K562 (cell line): ENCODE measurements around the gene PRDX6. TPM values are rescaled to one million over a fixed set of nuclear protein-coding genes. Genes with fewer than 3 reads are reported as not detected.

Experiments used
- BDP1 ChIP-seq: IDR thresholded peaks from 3 replicates; pipeline ENCODE4 v1.6.1; 2011; ENCODE audit not compliant: insufficient read length, insufficient read depth
- CBX1 ChIP-seq: sonication (generic); IDR thresholded peaks from 2 replicates; pipeline ENCODE4 v1.6.1; 2016; ENCODE audit warnings: antibody characterized with exemption, low read depth, mild to moderate bottlenecking
- CEBPB ChIP-seq: fragments of 450-650 bp; IDR thresholded peaks from 2 replicates; pipeline ENCODE4 v1.6.1; 2016; ENCODE audit warnings: missing genetic modification characterization, missing compliant biosample characterization
- CEBPZ ChIP-seq: fragments of 150-350 bp; IDR thresholded peaks from 2 replicates; pipeline ENCODE4 v1.6.1; 2014; ENCODE audit warnings: low read depth, mild to moderate bottlenecking, low read length, borderline replicate concordance
- CHAMP1 ChIP-seq: fragments of 450-650 bp; IDR thresholded peaks from 2 replicates; pipeline ENCODE4 v1.6.1; 2016; ENCODE audit warnings: mild to moderate bottlenecking
- DPF2 ChIP-seq: fragments of 450-650 bp; IDR thresholded peaks from 2 replicates; pipeline ENCODE4 v1.6.1; 2016
- ETS2 ChIP-seq: IDR thresholded peaks from 2 replicates; pipeline ENCODE4 v1.6.1; 2016; ENCODE audit warnings: borderline replicate concordance, missing genetic modification characterization, mild to moderate bottlenecking, moderate library complexity, missing compliant biosample characterization; ENCODE audit not compliant: poor library complexity, severe bottlenecking
- HDAC8 ChIP-seq: fragments of 450-650 bp; IDR thresholded peaks from 2 replicates; pipeline ENCODE4 v1.6.1; 2016; ENCODE audit warnings: mild to moderate bottlenecking, missing genetic modification characterization, moderate library complexity, missing compliant biosample characterization
- IRF9 ChIP-seq: fragments of 450-650 bp; IDR thresholded peaks from 2 replicates; pipeline ENCODE4 v1.6.1; 2016; ENCODE audit warnings: missing biosample characterization, missing genetic modification characterization
- NUFIP1 ChIP-seq: fragments of 450-650 bp; IDR thresholded peaks from 2 replicates; pipeline ENCODE4 v1.6.1; 2018; ENCODE audit not compliant: partially characterized antibody
- OTX1 ChIP-seq: fragments of 450-650 bp; formaldehyde crosslinking; IDR thresholded peaks from 2 replicates; pipeline ENCODE4 v1.4.0; 2022; ENCODE audit warnings: mild to moderate bottlenecking
- PREB ChIP-seq: sonication (generic); formaldehyde crosslinking; IDR thresholded peaks from 2 replicates; pipeline ENCODE4 v1.8.1; 2023; ENCODE audit warnings: mild to moderate bottlenecking, missing genetic modification reagents
- SAFB ChIP-seq: fragments of 200-400 bp; formaldehyde crosslinking; IDR thresholded peaks from 2 replicates; pipeline ENCODE4 v1.6.1; 2017; ENCODE audit warnings: low read depth, low read length, borderline replicate concordance
- THRB ChIP-seq: fragments of 450-650 bp; formaldehyde crosslinking; conservative IDR thresholded peaks from 2 replicates; pipeline ENCODE4 v1.4.0; 2022; ENCODE audit warnings: mild to moderate bottlenecking, missing genetic modification characterization
- TRIM28 ChIP-seq: fragments of 450-650 bp; IDR thresholded peaks from 2 replicates; pipeline ENCODE4 v1.6.1; 2017
- polyA plus RNA-seq, 8 experiments: library from polyadenylated mRNA; depleted of rRNA in 4 of 8; stranded (reverse) in 5 of 8; unstranded in 3 of 8; fragments of >200 nt; fragmentation: Nextera tagmentation in 2 of 8; fragmentation: Illumina TruSeq in 1 of 8; extraction: Ambion mirVana in 2 of 8; extraction: Trizol in 1 of 8; gene quantifications; 2 replicates each; pipeline versions ENCODE4 v1.2.1 to v1.2.3, GENCODE V29; 2011 to 2014; ENCODE audit warnings: inconsistent platforms in 1 of 8, missing spikeins in 1 of 8
- total RNA-seq, 7 experiments: library from RNA; depleted of rRNA in 6 of 7; stranded (reverse); fragments of >200 nt in 6 of 7; fragmentation: Illumina TruSeq in 2 of 7; extraction: Trizol in 2 of 7; gene quantifications; 2 replicates each; pipeline versions ENCODE4 v1.2.1 to v1.2.3, GENCODE V29; 2011 to 2021; ENCODE audit warnings: low replicate concordance in 1 of 7
- TF ChIP-seq, protein P1 (sequence below): sonication (generic); formaldehyde crosslinking; IDR thresholded peaks from 2 replicates; pipeline ENCODE4 v1.8.0; 2022; ENCODE audit warnings: mild to moderate bottlenecking, low read depth, missing genetic modification reagents
- TF ChIP-seq, protein P2 (sequence below), 2 experiments: fragments of 450-650 bp in 1 of 2; sonication (generic) in 1 of 2; formaldehyde crosslinking in 1 of 2; IDR thresholded peaks in 1 of 2; conservative IDR thresholded peaks in 1 of 2; 2 replicates each; pipeline versions ENCODE4 v1.6.1 to v1.8.1; 2016 to 2023; ENCODE audit warnings: mild to moderate bottlenecking in 2 of 2, moderate library complexity in 2 of 2, inconsistent platforms in 1 of 2, missing genetic modification reagents in 1 of 2

PRDX6 gene
- total and polyA plus RNA-seq, 9 of the 15 experiments (the other 6 are each of a cell fraction or from before 2014, with no cell fraction given), result 277 to 1,082 (median 610) TPM

DNA sequence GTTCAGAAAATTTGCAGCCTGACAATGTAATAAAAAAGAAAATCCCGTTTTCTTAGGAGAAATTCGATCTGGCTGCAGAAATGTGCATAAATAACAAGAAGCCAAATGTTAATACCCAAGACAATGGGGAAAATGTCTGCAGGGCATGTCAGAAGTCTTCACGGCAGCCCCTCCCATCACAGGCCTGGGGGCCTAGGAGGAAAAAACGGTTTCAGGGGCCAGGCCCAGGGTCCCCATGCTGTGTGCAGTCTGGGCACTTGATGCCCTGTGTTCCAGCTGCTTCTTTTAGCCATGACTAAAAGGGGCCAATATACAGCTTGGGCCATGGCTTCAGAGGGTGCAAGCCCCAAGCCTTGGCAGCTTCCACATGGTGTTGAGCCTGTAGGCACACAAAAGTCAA is 6.5 kb upstream of the PRDX6 start (continued):
- TF ChIP-seq PREB (CRISPR knock-in tag) (no peak), TRIM28 (peak; percentile 92), OTX1 (CRISPR knock-in tag) (no peak), CBX1 (peak; percentile 93), BDP1 (no peak), THRB (CRISPR knock-in tag) (no peak), ETS2 (tag) (no peak), SAFB (no peak), CEBPB (tag) (no peak), NUFIP1 (no peak), IRF9 (tag) (no peak), HDAC8 (tag) (no peak), CEBPZ (peak; percentile 83), DPF2 (no peak), CHAMP1 (peak; percentile 54; the same call in 1 of the 2 replicates)
- TF ChIP-seq, protein P1, sequence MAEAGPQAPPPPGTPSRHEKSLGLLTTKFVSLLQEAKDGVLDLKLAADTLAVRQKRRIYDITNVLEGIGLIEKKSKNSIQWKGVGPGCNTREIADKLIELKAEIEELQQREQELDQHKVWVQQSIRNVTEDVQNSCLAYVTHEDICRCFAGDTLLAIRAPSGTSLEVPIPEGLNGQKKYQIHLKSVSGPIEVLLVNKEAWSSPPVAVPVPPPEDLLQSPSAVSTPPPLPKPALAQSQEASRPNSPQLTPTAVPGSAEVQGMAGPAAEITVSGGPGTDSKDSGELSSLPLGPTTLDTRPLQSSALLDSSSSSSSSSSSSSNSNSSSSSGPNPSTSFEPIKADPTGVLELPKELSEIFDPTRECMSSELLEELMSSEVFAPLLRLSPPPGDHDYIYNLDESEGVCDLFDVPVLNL (CRISPR knock-in tag), result no peak
- TF ChIP-seq, protein P2, sequence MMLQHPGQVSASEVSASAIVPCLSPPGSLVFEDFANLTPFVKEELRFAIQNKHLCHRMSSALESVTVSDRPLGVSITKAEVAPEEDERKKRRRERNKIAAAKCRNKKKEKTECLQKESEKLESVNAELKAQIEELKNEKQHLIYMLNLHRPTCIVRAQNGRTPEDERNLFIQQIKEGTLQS (IDR thresholded peaks at IDR 0.05), result no peak
- TF ChIP-seq, protein P2 (CRISPR knock-in tag; conservative IDR thresholded peaks at IDR 0.05), result no peak
